Measurements from ENCODE around the gene IRF2.

IRF2 gene

GRCh38 chr4:184441461-184442313, 32.7 kb downstream of the IRF2 start:
- no peak for TF ChIP-seq CTCF (IDR thresholded peaks at IDR 0.05)

GRCh38 chr4:184440595-184441358, 33.6 kb downstream of the IRF2 start:
- TF ChIP-seq CTCF (IDR thresholded peaks at IDR 0.05): no peak

- TF ChIP-seq CTCF (IDR thresholded peaks at IDR 0.05): no peak
Observed at GRCh38 chr4:184439856-184440594, 34.3 kb downstream of the IRF2 start.

GRCh38 chr4:184439386-184439785, 35.0 kb downstream of the IRF2 start:
- no peak for TF ChIP-seq CTCF (IDR thresholded peaks at IDR 0.05)

GRCh38 chr4:184438375-184438774, 36.0 kb downstream of the IRF2 start:
- TF ChIP-seq CTCF (IDR thresholded peaks at IDR 0.05): no peak

- no peak for TF ChIP-seq CTCF (IDR thresholded peaks at IDR 0.05)
Observed at GRCh38 chr4:184437565-184438265, 36.6 kb downstream of the IRF2 start.
